Testis (tissue), 3 donors: Measurements from ENCODE around the gene GPATCH4. TPM values are rescaled to one million over a fixed set of nuclear protein-coding genes. Genes with fewer than 3 reads are reported as not detected.
A peak's percentile ranks its signal among the peaks of the same experiment; 100 is the strongest.
"Not testable (repeated sequence)": the region's sequence is repeated elsewhere in the genome, so short reads cannot be mapped to it uniquely, and the experiment has no call there.

Experiments used
- DNase-seq: peaks from one replicate; pipeline ENCODE4 v3.0.0-alpha.2; 2019
- H3K27ac ChIP-seq, 2 donors: fragments of 200-600 bp; sonication (generic); one replicate each; pipeline ENCODE4 v1.5.1; 2019
- H3K27me3 ChIP-seq: fragments of 200-600 bp; sonication (generic); one replicate; pipeline ENCODE4 v1.5.1; 2019
- H3K36me3 ChIP-seq: fragments of 200-600 bp; sonication (generic); one replicate; pipeline ENCODE4 v1.5.1; 2017; ENCODE audit warnings: low read depth; ENCODE audit errors: missing control alignments
- H3K4me1 ChIP-seq: fragments of 200-600 bp; sonication (generic); one replicate; pipeline ENCODE4 v1.5.1; 2019
- H3K4me3 ChIP-seq, 2 donors: fragments of 200-600 bp; sonication (generic); one replicate each; pipeline ENCODE4 v1.5.1; 2017 to 2019
- H3K9me3 ChIP-seq: fragments of 200-600 bp; sonication (generic); one replicate; pipeline ENCODE4 v1.5.1; 2017
- CTCF ChIP-seq, 3 experiments: fragments of 450-650 bp in 2 of 3; fragments of 200-600 bp in 1 of 3; sonication (generic) in 1 of 3; IDR thresholded peaks; one replicate each; pipeline ENCODE4 v1.5.1; 2016 to 2019; ENCODE audit warnings: antibody characterized with exemption in 3 of 3, mild to moderate bottlenecking in 2 of 3, moderate library complexity in 1 of 3
- POLR2A ChIP-seq: fragments of 450-650 bp; IDR thresholded peaks from one replicate; pipeline ENCODE4 v1.6.1; 2017; ENCODE audit warnings: antibody characterized with exemption, mild to moderate bottlenecking, moderate library complexity
- WGBS, 2 donors: methylation state at CpG; one replicate each; pipeline ENCODE4 v1.1.5; 2018; 5-methylcytosine and 5-hydroxymethylcytosine counted together
- intact Hi-C: fragments of 100-400 bp; cut with DNase I; formaldehyde crosslinking; loops from one replicate; pipeline ENCODE4 v1.15.1; 2023; ENCODE audit warnings: low total_unique reads
- polyA plus RNA-seq: library from polyadenylated mRNA; stranded (reverse); fragments of 350-450 nt; fragmentation: Illumina TruSeq; extraction: RNeasy Lipid Tissue Mini Kit (QIAGEN cat#74804); gene quantifications from one replicate; pipeline ENCODE4 v1.2.3, GENCODE V29; 2014; ENCODE audit warnings: low read depth, low replicate concordance; ENCODE audit not compliant: insufficient read depth
- total RNA-seq, 2 donors: library from RNA; depleted of rRNA; stranded (reverse); fragments of >200 nt; gene quantifications; one replicate each; pipeline ENCODE4 v1.2.3, GENCODE V29; 2016

GPATCH4 gene
- total and polyA plus RNA-seq, 3 donors from 2014 or later = 18.5 to 26.7 (median 21.6) TPM

DNA sequence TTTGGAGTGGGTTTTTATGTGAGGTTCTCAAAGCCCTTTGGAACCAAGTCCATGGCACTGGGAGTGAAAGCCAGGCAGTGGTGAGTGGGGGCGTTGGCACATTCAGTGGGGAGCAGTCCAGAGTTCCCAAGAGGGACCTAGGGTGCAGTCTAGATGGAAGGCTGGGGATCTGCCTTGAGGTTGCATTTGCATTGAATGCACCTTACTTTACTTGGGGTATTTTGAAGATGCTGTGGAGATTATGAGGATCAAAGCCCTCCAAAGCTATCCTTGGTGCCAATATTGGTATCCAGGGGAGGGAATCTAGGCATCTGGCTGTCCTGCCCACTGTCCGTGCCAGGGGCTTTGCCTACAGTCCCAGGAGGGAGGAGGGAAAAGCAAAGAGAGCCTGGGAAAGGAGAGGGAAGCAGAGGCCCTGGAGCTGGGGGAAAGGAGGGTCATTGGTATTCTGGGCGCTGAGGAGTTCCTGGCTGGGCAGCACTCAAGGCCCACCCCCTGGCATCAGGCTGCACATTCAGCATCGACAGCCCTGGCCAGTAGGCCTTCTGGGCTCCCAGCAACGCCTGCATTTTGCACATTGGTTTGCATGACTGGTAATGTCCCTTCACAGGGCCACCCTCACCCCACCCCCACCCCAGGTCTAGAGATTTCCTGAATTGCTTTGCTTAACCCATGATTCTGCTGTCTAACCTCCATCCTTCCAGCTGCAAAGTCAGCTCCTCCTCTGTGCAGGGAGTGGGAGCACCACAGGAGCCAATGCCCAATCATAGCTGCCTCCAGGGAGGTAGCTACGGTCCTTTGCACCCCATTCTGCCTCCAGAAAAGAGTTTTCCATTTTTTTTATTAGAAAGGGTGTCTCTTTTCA is 39.8 kb upstream of the GPATCH4 start:
- H3K27ac ChIP-seq = no peak overlapping the region
- intact Hi-C loops = no loop called here
- DNase-seq = no peak
- H3K9me3 ChIP-seq = no peaks in the 10 kb centered on the region
- H3K36me3 ChIP-seq = no peaks in the 10 kb centered on the region
- no peaks in the 10 kb centered on the region for H3K27me3 ChIP-seq
- peak overlapping the region in 1 of 2 donors; percentile 60 for H3K4me3 ChIP-seq
- WGBS, 2 donors = 38 to 54% methylated on average over 6 of the region's 6 CpGs
- TF ChIP-seq POLR2A (no peak), CTCF (IDR thresholded peaks at IDR 0.05) (no peak)
- H3K4me1 ChIP-seq = peaks cover 15% of the 10 kb centered on the region

GRCh38 chr1:156639601-156640101 is 38.4 kb upstream of the GPATCH4 start:
- Histone ChIP-seq H3K36me3 (no peaks in the 10 kb centered on the region), H3K27me3 (no peaks in the 10 kb centered on the region), H3K4me3 (no peak overlapping the region), H3K27ac (no peak overlapping the region), H3K4me1 (peaks cover 15% of the 10 kb centered on the region), H3K9me3 (no peaks in the 10 kb centered on the region)
- TF ChIP-seq POLR2A = no peak
- no peak for TF ChIP-seq CTCF (IDR thresholded peaks at IDR 0.05)
- no peak for DNase-seq
- intact Hi-C loops = no loop called here
- 63 to 78% methylated on average over 5 to 6 of the region's 6 CpGs for WGBS, 2 donors

GRCh38 chr1:156638189-156638985 is 37.1 kb upstream of the GPATCH4 start:
- intact Hi-C loops = no loop called here
- H3K27me3 ChIP-seq = no peaks in the 10 kb centered on the region
- no peaks in the 10 kb centered on the region for H3K36me3 ChIP-seq
- TF ChIP-seq CTCF (IDR thresholded peaks at IDR 0.05) (no peak), POLR2A (no peak)
- H3K27ac ChIP-seq = no peak overlapping the region
- no peak overlapping the region for H3K4me3 ChIP-seq
- peaks cover 15% of the 10 kb centered on the region for H3K4me1 ChIP-seq
- H3K9me3 ChIP-seq = no peaks in the 10 kb centered on the region
- WGBS, 2 donors = 47 to 50% methylated on average over 7 to 8 of the region's 8 CpGs
- DNase-seq = peak; percentile 63

GRCh38 chr1:156632355-156632754 is 31.1 kb upstream of the GPATCH4 start:
- Histone ChIP-seq H3K27me3 (no peaks in the 10 kb centered on the region), H3K36me3 (no peaks in the 10 kb centered on the region), H3K27ac (no peak overlapping the region), H3K4me3 (no peak overlapping the region), H3K9me3 (no peaks in the 10 kb centered on the region), H3K4me1 (no peaks in the 10 kb centered on the region)
- DNase-seq = no peak
- no peak for TF ChIP-seq CTCF (IDR thresholded peaks at IDR 0.05)
- no peak for TF ChIP-seq POLR2A
- intact Hi-C loops = no loop called here
- 68 to 80% methylated on average over 3 of the region's 3 CpGs for WGBS, 2 donors

GRCh38 chr1:156631152-156631551 is 29.9 kb upstream of the GPATCH4 start:
- DNase-seq, H3K4me1 ChIP-seq, H3K27ac ChIP-seq, H3K27me3 ChIP-seq, H3K9me3 ChIP-seq, intact Hi-C loops, H3K36me3 ChIP-seq, H3K4me3 ChIP-seq: not testable (repeated sequence)
- 62 to 74% methylated on average over 9 of the region's 9 CpGs for WGBS, 2 donors
